LNCAP (cell line): ENCODE results near the gene ZNF804A.

Source experiments
- TF ChIP-seq, protein P1 (sequence below): fragments of 450-650 bp; IDR thresholded peaks from 2 replicates; pipeline ENCODE4 v1.5.1; 2017; ENCODE audit warnings: mild to moderate bottlenecking

Gene ZNF804A

DNA sequence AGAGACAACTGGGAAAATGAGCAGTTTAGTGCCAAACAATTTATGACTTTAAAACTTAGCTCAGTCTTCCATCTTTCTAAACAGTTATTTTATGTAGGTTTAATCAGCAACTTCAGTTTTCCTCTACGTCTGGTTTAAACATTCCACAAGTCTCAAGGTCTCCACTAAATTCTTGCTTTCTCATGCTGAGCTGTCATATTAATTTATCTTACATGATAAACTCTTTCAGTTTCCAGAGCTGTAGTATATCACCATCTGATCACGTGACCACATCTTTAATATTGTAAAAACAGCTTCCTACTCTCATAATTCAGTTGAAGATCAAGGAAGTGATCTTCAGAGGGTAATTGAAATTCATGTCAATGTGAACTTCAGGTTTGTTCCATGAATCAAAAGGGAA lies 158.6 kb downstream of the ZNF804A start:
- TF ChIP-seq, protein P1, sequence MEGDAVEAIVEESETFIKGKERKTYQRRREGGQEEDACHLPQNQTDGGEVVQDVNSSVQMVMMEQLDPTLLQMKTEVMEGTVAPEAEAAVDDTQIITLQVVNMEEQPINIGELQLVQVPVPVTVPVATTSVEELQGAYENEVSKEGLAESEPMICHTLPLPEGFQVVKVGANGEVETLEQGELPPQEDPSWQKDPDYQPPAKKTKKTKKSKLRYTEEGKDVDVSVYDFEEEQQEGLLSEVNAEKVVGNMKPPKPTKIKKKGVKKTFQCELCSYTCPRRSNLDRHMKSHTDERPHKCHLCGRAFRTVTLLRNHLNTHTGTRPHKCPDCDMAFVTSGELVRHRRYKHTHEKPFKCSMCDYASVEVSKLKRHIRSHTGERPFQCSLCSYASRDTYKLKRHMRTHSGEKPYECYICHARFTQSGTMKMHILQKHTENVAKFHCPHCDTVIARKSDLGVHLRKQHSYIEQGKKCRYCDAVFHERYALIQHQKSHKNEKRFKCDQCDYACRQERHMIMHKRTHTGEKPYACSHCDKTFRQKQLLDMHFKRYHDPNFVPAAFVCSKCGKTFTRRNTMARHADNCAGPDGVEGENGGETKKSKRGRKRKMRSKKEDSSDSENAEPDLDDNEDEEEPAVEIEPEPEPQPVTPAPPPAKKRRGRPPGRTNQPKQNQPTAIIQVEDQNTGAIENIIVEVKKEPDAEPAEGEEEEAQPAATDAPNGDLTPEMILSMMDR = no peak

DNA sequence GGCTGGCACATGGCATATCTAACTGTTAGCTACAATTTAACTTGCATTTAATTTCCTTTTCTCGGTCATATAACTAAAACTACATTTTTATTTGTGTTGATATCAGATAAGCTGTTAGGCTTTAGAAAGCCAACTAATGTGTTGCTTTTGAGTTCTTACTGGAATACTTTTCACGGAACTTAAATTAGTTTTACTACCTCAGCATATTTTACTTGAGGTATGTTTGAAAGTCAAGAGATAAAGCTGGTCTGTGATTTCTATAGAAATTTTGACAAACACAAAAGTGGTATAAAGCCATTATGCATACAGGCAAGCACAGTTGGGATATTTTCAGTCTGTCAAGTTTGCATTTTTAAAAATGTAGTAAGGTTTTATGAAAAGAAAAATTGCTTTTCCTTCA lies 162.6 kb downstream of the ZNF804A start:
- TF ChIP-seq, protein P1 = no peak

DNA sequence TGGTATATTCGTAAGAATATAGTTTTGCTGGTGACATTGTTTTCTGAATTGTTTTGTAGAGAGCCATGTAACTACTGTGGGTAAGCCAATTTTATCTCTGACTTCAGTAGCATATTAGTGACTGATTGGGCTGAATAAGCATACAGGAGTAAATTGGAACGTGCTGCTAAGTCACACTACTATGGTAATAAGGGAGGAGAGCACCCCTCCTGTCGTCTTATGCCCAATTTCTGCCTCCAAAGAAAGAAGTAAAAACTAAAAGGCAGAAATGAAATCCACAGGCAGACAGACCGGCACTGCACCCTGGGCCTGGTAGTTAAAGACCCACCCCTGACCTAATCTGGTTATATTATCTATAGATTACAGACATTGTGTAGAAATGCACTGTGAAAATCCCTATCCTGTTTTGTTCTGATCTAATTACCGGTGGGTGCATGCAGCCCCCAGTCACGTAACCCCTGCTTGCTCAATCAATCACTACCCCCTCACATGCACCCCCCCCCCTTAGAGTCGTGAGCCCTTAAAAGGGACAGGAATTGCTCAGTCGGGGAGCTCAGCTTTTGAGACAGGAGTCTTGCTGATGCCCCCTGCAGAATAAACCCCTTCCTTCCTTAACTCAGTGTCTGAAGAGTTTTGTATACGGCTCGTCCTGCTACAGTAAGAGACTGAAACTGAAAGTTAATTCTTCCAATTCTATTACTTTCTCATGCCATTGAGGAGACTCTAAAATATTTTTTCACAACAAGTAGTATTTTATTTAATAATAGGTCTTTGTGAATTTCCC lies 167.0 kb downstream of the ZNF804A start:
- TF ChIP-seq, protein P1 = no peak

DNA sequence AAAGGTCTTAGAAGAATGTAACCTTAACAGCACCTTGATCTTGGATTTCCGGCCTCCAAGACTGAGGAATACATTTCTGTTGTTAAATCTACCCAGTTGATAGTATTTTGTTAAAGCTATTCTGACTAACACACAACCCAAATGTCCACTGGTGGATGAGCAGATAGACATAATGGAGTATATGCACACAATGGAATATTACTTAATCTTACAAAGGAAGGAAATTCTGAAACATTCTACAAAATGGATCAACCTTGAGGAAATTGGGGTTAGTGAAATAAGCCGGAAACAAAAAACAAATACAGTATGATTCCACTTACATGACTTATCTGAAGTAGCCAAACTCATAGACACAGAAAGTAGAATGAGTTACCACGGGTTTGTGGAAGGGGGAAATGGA lies 168.7 kb downstream of the ZNF804A start:
- TF ChIP-seq, protein P1 = no peak

DNA sequence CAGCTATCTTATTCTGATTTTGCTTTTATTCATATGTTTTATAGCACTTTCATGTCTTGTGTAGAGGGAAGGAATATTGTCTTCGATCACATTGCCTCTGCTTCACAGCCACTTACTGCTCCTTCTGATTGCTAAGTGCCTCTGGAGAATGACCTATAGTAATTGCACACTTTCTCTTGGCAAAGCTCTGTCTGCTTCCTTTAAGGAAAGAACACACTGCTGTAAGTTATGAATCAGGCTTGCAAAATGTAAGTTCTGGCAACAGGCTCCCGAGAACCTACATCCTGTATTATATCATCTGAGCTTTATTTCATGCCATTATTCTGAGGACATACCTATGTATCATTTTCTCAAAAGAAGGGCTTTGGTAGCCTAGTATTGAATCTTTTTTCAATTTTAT lies 170.7 kb downstream of the ZNF804A start:
- TF ChIP-seq, protein P1 = no peak

DNA sequence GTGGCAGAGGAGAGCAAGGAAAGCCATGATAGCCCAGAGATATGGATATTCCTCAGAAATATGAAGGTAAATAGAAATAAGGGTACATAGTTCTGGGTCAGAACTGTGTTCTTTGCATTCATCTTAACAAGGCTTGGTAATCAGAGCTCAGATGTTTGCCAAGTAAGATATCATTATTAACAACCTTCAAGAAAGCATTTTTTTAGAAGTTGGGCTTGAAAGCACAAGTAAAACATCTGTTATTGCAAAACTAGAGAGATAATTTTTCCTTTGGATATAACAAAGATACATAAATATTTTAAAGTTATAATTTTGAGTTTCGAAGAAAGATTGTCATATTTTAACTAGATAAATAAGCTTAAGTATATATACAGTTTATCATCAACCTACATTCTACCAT lies 171.4 kb downstream of the ZNF804A start:
- TF ChIP-seq, protein P1 = no peak

DNA sequence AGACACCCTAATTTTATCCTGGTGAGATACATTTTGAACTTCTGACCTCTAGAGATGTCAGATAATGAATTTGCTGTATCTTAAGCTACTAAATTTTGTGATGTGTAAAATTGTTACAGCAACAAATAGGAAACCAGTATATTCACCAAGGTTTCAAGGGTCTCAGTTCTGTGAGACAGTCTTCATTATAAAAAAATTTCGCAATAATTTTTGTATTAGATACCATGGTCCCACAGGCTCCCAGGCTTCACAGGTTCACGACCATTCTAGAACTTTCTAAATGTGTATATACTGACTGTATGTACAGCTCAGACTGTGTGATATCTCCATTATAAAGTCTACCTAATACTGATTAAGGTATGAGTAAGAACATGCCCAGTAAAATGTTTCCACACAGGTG lies 181.4 kb downstream of the ZNF804A start:
- TF ChIP-seq, protein P1 = no peak

DNA sequence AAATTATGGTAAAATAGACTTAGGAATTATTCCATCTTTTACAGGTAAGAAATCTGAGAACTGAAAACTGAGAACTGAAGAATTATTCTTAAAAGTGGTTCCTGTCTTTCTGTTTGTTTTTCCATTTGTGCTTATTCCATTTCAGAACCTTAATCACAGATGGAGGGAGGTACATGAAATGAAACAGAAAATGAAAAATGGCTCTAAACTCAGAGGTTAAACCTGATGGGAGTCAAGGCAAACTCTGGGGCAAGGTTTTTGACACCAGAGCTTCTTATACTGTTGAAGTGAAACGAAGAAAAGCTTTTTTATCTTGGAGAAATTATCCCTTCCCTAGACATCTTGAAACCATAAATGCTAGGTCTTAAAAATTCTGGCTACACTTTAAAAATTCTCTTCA lies 182.1 kb downstream of the ZNF804A start:
- TF ChIP-seq, protein P1 = no peak
